GM12891 (cell line): ENCODE measurements around the gene RPE65.

Experiments
- POLR2A ChIP-seq: IDR thresholded peaks from 2 replicates; pipeline ENCODE4 v1.6.1; 2011; ENCODE audit warnings: low read depth, low read length, control low read depth
- POLR2AphosphoS5 ChIP-seq: IDR thresholded peaks from 2 replicates; pipeline ENCODE4 v1.6.1; 2011; ENCODE audit warnings: low read depth, low read length, control low read depth
- POU2F2 ChIP-seq: IDR thresholded peaks from 2 replicates; pipeline ENCODE4 v1.6.1; 2011; ENCODE audit warnings: low read depth, mild to moderate bottlenecking, control low read depth, low read length, moderate library complexity

DNA sequence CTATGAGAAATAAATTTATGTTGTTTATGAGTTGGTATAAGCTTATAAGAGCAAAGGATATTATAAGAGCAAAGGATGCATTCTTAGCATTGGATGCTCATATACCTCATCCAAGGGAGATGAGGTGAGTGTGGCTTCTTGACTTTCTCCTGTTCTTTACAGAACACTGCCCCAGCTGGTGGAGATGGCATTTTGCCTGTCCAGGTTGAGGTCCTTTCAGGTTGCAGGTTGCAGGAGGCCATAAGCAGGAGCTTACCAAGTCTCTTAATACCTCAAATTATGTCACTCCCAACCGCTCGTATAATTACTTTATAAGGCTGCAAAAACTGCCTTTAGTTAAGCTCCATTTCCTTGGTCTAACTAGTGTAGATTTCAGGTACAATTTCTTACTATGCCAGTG is 66.7 kb downstream of the RPE65 start:
- no peak for TF ChIP-seq POLR2A
- no peak for TF ChIP-seq POLR2AphosphoS5
- TF ChIP-seq POU2F2: no peak
